ENCODE results near the gene MAG.

The MAG gene

GRCh38 chr19:35291916-35292315 lies at the start of gene MAG:
MAG (plus strand) TSS chr19:35292161; CDS start chr19:35295409, 3,248 bp downstream.
- no peaks in the 10 kb centered on the region for H3K27me3 ChIP-seq (ENCODE audit: low read depth)
- in situ Hi-C loops (cut with MboI; ENCODE audit: low sequenced_read_pairs): no loop called here
- H3K4me1 ChIP-seq: no peaks in the 10 kb centered on the region
- no peaks in the 10 kb centered on the region for H3K9me3 ChIP-seq
- no peak for DNase-seq (ENCODE audit: low spot score in 2 of 2)
- H3K4me3 ChIP-seq: no peak within 1 kb of the TSS
- H3K36me3 ChIP-seq (replicated peaks): no peaks in the 10 kb centered on the region

GRCh38 chr19:35246466-35247092 lies 45.4 kb upstream of the MAG start:
- Histone ChIP-seq H3K36me3 (replicated peaks) (peaks cover 14% of the 10 kb centered on the region), H3K27me3 (ENCODE audit: low read depth) (no peaks in the 10 kb centered on the region), H3K9me3 (peaks cover under 1% of the 10 kb centered on the region; the same call in 1 of the 2 replicates), H3K4me1 (peaks cover 2% of the 10 kb centered on the region), H3K4me3 (no peak overlapping the region)
- DNase-seq (ENCODE audit: low spot score in 2 of 2): no peak
- in situ Hi-C loops (cut with MboI; ENCODE audit: low sequenced_read_pairs): loop anchor here (5.0 kb wide), 1 partner anchor 84 kb away; no protein-coding TSS in a partner anchor

DNA sequence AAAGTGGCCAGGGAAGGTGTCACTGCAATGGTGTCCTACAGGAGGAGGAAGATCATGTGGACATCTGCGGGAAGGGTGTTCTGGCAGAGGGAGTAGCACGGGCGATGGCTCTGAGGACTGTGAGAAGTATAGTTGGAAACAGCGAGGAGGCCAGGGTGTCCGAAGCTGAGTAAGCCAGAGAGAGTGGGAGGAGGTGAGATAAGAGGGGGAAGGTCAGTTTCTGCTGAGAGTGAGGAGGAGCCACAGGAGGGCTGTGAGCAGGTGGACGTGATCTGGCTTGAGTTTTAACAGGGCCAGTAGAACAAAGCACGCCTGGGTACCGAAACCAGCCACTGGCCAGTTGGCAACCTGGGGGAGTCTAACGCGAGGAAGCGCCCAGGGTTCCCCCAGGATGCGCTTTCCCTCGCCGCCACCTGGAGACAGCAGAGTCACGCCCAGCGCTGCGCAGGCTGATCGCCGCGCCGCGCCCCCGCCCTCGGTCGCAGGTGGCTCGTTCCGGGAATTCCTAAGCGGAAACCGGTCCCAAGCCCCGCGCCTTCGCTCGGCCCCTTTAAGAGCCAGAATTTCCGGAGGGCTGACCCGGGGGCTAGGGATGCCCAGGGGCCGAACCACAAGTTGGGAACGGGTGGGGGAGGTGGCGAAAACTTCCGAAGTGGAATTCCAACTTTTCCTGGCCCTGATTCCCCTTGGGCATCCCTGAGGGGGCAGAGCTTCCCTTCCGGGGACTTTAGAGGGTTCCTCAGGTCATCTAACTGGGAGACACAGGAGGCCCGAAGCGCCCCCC lies 44.2 kb upstream of the MAG start:
- Histone ChIP-seq H3K36me3 (replicated peaks) (peaks cover 25% of the 10 kb centered on the region), H3K4me3 (peak overlapping the region; percentile 98), H3K4me1 (peaks cover 2% of the 10 kb centered on the region), H3K9me3 (no peaks in the 10 kb centered on the region; the same call in 1 of the 2 replicates), H3K27me3 (ENCODE audit: low read depth) (no peaks in the 10 kb centered on the region)
- peak; percentile 73 to 93 for DNase-seq (ENCODE audit: low spot score in 2 of 2)
- in situ Hi-C loops (cut with MboI; ENCODE audit: low sequenced_read_pairs): loop anchor here (5.0 kb wide), 1 partner anchor 85 kb away; no protein-coding TSS in a partner anchor

GRCh38 chr19:35248310-35249145 lies 43.4 kb upstream of the MAG start, which contains the start of gene LSR:
LSR (plus strand) TSS chr19:35249002; CDS start chr19:35249023, 21 bp downstream.
- DNase-seq (ENCODE audit: low spot score in 2 of 2): peak; percentile 87 to 95
- Histone ChIP-seq H3K4me1 (peaks cover 2% of the 10 kb centered on the region), H3K27me3 (ENCODE audit: low read depth) (no peaks in the 10 kb centered on the region), H3K4me3 (peak within 1 kb of the TSS; percentile 98), H3K9me3 (no peaks in the 10 kb centered on the region; the same call in 1 of the 2 replicates), H3K36me3 (replicated peaks) (peaks cover 29% of the 10 kb centered on the region)
- in situ Hi-C loops (cut with MboI; ENCODE audit: low sequenced_read_pairs): loop anchor here (5.0 kb wide), 1 partner anchor 86 kb away; no protein-coding TSS in a partner anchor

GRCh38 chr19:35249146-35249847 lies 42.7 kb upstream of the MAG start:
- H3K27me3 ChIP-seq (ENCODE audit: low read depth): no peaks in the 10 kb centered on the region
- DNase-seq (ENCODE audit: low spot score in 2 of 2): peak in 1 of 2 experiments; percentile 40

DNA sequence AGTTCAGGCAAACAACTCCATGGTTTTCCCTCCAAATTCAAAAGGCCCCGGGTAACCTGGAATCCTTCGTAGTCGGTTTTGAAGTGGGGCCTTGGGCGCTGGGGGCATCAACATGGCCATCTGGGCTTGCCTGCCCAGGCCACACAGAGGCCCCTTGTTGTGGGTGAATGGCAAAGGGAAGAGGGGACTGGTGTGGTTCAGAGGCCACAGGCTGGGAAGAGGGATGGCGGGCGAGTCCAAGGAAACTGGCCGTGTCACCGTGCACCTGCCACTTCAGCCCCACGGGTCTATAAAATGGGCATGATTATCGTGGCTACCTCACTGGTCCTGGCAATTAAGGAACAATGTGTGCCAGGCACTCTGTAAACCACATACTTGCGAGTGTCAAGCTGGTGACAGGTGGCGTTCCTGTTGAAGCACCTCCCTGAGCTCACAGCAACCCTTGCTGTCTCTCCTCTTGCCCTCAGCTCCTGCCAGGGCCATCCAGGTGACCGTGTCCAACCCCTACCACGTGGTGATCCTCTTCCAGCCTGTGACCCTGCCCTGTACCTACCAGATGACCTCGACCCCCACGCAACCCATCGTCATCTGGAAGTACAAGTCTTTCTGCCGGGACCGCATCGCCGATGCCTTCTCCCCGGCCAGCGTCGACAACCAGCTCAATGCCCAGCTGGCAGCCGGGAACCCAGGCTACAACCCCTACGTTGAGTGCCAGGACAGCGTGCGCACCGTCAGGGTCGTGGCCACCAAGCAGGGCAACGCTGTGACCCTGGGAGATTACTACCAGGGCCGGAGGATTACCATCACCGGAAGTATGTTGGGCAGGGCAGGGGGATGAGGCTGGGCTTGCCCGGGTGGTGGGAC lies 41.9 kb upstream of the MAG start:
- Histone ChIP-seq H3K27me3 (ENCODE audit: low read depth) (no peaks in the 10 kb centered on the region), H3K36me3 (replicated peaks) (peaks cover 44% of the 10 kb centered on the region), H3K4me3 (peak overlapping the region; percentile 98), H3K4me1 (peaks cover 2% of the 10 kb centered on the region), H3K9me3 (no peaks in the 10 kb centered on the region; the same call in 1 of the 2 replicates)
- DNase-seq (ENCODE audit: low spot score in 2 of 2): no peak
- in situ Hi-C loops (cut with MboI; ENCODE audit: low sequenced_read_pairs): loop anchor here (5.0 kb wide), 1 partner anchor 88 kb away; no protein-coding TSS in a partner anchor

More at GRCh38 chr19:35249146-35249847, 42.7 kb upstream of the MAG start:
- peaks cover 37% of the 10 kb centered on the region for H3K36me3 ChIP-seq (replicated peaks)
- H3K4me1 ChIP-seq: peaks cover 2% of the 10 kb centered on the region
- peak overlapping the region; percentile 98 for H3K4me3 ChIP-seq
- in situ Hi-C loops (cut with MboI; ENCODE audit: low sequenced_read_pairs): loop anchor here (5.0 kb wide), 1 partner anchor 87 kb away; no protein-coding TSS in a partner anchor
- no peaks in the 10 kb centered on the region; the same call in 1 of the 2 replicates for H3K9me3 ChIP-seq

DNA sequence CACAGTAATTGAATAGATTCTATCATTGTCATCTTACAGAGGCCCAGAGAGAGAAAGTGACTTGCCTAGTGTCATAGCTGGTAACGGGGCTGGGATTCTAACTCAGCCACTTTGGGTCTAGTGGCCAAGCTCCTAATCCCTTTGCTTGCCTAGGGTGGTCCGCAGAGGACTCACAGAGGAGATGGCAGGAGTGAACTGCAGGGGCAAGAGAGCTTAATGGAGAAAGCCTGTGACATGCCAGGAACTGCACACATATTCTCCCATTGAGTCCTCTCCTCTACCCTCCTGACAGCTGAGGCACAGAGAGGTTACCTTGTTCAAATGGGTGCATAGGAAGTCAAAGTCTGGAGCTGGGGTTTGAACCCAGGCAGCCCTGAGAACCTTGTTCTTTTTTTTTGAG lies 40.5 kb upstream of the MAG start:
- Histone ChIP-seq H3K4me1 (peaks cover 2% of the 10 kb centered on the region), H3K4me3 (no peak overlapping the region), H3K9me3 (no peaks in the 10 kb centered on the region), H3K36me3 (replicated peaks) (peaks cover 53% of the 10 kb centered on the region), H3K27me3 (ENCODE audit: low read depth) (no peaks in the 10 kb centered on the region)
- DNase-seq (ENCODE audit: low spot score in 2 of 2): no peak
- in situ Hi-C loops (cut with MboI; ENCODE audit: low sequenced_read_pairs): no loop called here

- Histone ChIP-seq H3K36me3 (replicated peaks) (peaks cover 53% of the 10 kb centered on the region), H3K4me1 (peaks cover 2% of the 10 kb centered on the region), H3K4me3 (no peak overlapping the region), H3K9me3 (no peaks in the 10 kb centered on the region), H3K27me3 (ENCODE audit: low read depth) (no peaks in the 10 kb centered on the region)
- no peak for DNase-seq (ENCODE audit: low spot score in 2 of 2)
- in situ Hi-C loops (cut with MboI; ENCODE audit: low sequenced_read_pairs): no loop called here
These were observed 38.4 kb upstream of the MAG start for GRCh38 chr19:35253316-35254286.

GRCh38 chr19:35254341-35255297 lies 37.3 kb upstream of the MAG start:
- H3K27me3 ChIP-seq (ENCODE audit: low read depth): no peaks in the 10 kb centered on the region
- H3K4me3 ChIP-seq: no peak overlapping the region
- H3K9me3 ChIP-seq: no peaks in the 10 kb centered on the region
- H3K4me1 ChIP-seq: peaks cover 2% of the 10 kb centered on the region
- peaks cover 51% of the 10 kb centered on the region for H3K36me3 ChIP-seq (replicated peaks)
- DNase-seq (ENCODE audit: low spot score in 2 of 2): no peak
- in situ Hi-C loops (cut with MboI; ENCODE audit: low sequenced_read_pairs): no loop called here

DNA sequence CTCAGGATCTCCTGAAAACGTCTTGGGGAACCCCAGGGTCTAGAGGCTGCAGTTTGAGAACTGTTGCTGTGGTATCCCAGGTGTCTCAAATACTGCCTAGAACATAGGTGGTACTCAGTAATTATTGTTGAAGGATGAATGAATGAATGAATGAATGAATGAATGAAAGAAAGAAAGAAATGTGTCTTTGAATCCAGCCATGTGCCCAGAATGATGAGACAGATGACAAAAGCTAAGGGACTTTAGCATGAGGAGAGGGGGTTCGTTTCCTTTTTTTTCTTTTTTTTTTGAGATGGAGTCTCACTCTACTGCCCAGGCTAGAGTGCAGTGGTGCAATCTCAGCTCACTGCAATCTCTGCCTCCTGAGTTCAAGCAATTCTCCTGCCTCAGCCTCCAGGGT lies 35.4 kb upstream of the MAG start:
- Histone ChIP-seq H3K4me3 (no peak overlapping the region), H3K27me3 (ENCODE audit: low read depth) (no peaks in the 10 kb centered on the region), H3K4me1 (no peaks in the 10 kb centered on the region), H3K36me3 (replicated peaks) (peaks cover 49% of the 10 kb centered on the region), H3K9me3 (no peaks in the 10 kb centered on the region)
- DNase-seq (ENCODE audit: low spot score in 2 of 2): no peak
- in situ Hi-C loops (cut with MboI; ENCODE audit: low sequenced_read_pairs): no loop called here

GRCh38 chr19:35257113-35257461 lies 34.9 kb upstream of the MAG start:
- Histone ChIP-seq H3K36me3 (replicated peaks) (peaks cover 47% of the 10 kb centered on the region), H3K4me1 (no peaks in the 10 kb centered on the region), H3K9me3 (no peaks in the 10 kb centered on the region), H3K4me3 (no peak overlapping the region), H3K27me3 (ENCODE audit: low read depth) (no peaks in the 10 kb centered on the region)
- DNase-seq (ENCODE audit: low spot score in 2 of 2): no peak
- in situ Hi-C loops (cut with MboI; ENCODE audit: low sequenced_read_pairs): no loop called here
